Smooth muscle cell (in vitro differentiated cells): ENCODE results near the gene TENM3. TPM values are rescaled to one million over a fixed set of nuclear protein-coding genes. Genes with fewer than 3 reads are reported as not detected.

Experiments used
- DNase-seq: peaks from one replicate; lab custom pipeline; 2025; ENCODE audit not compliant: unreplicated experiment; lab: John Stamatoyannopoulos, UW
- H2AFZ ChIP-seq: fragments of 200-600 bp; sonication (generic); 2 replicates; pipeline ENCODE4 v1.6.0; 2016; ENCODE audit warnings: antibody characterized with exemption, low read depth, mild to moderate bottlenecking
- H3F3A ChIP-seq: fragments of 200-600 bp; sonication (generic); 2 replicates; pipeline ENCODE4 v1.6.0; 2017; ENCODE audit warnings: antibody characterized with exemption, low read depth
- H3K27ac ChIP-seq: fragments of 200-600 bp; sonication (generic); 2 replicates; pipeline ENCODE4 v1.5.1; 2016; ENCODE audit warnings: low read depth, mild to moderate bottlenecking
- H3K27me3 ChIP-seq: fragments of 200-600 bp; sonication (generic); 2 replicates; pipeline ENCODE4 v1.6.1; 2016; ENCODE audit warnings: low read depth, mild to moderate bottlenecking
- H3K36me3 ChIP-seq: fragments of 200-600 bp; sonication (generic); 2 replicates; pipeline ENCODE4 v1.5.1; 2016; ENCODE audit warnings: low read depth
- H3K4me1 ChIP-seq: fragments of 200-600 bp; sonication (generic); 2 replicates; pipeline ENCODE4 v1.5.1; 2016; ENCODE audit warnings: low read depth
- H3K4me2 ChIP-seq: fragments of 200-600 bp; sonication (generic); 2 replicates; pipeline ENCODE4 v1.6.0; 2016; ENCODE audit warnings: mild to moderate bottlenecking
- H3K4me3 ChIP-seq: fragments of 200-600 bp; sonication (generic); 2 replicates; pipeline ENCODE4 v1.5.1; 2016; ENCODE audit warnings: mild to moderate bottlenecking
- H3K79me2 ChIP-seq: fragments of 200-600 bp; sonication (generic); 2 replicates; pipeline ENCODE4 v1.6.0; 2016; ENCODE audit warnings: low read depth, mild to moderate bottlenecking
- H3K9ac ChIP-seq: fragments of 200-600 bp; sonication (generic); 2 replicates; pipeline ENCODE4 v1.6.0; 2016; ENCODE audit warnings: low read depth
- H3K9me3 ChIP-seq: fragments of 200-600 bp; sonication (generic); replicated peaks from 2 replicates; pipeline ENCODE4 v1.5.1; 2016; ENCODE audit warnings: low read depth
- H4K20me1 ChIP-seq: fragments of 200-600 bp; sonication (generic); 2 replicates; pipeline ENCODE4 v1.6.0; 2016; ENCODE audit warnings: low read depth
- WGBS: methylation state at CpG from one replicate; pipeline ENCODE4 v1.1.7; 2016; ENCODE audit warnings: low lambda C conversion rate; 5-methylcytosine and 5-hydroxymethylcytosine counted together
- polyA plus RNA-seq: library from polyadenylated mRNA; unstranded; fragments of >200 nt; fragmentation: Nextera tagmentation; extraction: Ambion mirVana; gene quantifications from 2 replicates; pipeline ENCODE4 v1.2.1, GENCODE V29; 2016
- total RNA-seq: library from RNA; depleted of rRNA; stranded (reverse); fragments of >200 nt; gene quantifications from 2 replicates; pipeline ENCODE4 v1.2.3, GENCODE V29; 2014
- TF ChIP-seq, protein P1 (sequence below): fragments of 200-600 bp; sonication (generic); IDR thresholded peaks from 2 replicates; pipeline ENCODE4 v1.5.1; 2017; ENCODE audit warnings: borderline replicate concordance, mild to moderate bottlenecking, antibody characterized with exemption; ENCODE audit not compliant: insufficient read depth, poor library complexity, severe bottlenecking

TENM3 gene
- total and polyA plus RNA-seq, 2 experiments from 2014 or later: 46.9 to 295 TPM

DNA sequence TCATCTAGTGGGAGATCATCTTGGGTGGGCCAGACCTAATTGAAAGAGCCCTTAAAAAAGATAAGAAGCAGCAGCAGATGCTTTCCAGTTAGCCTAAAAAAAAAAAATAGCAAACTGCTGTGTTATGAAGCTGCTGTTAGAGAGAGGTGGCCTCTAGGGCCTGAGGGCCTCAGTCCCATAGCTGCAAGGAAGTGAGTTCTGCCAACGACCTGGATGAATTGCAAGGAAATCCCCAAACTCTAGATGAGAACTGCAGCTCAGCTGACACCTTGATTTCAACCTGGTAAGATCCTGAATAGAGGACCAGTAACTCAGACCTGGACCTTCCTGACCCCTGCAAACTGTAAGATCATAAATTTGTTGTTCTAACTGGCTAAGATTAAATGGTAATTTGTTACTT is 275.2 kb downstream of the TENM3 start:
- Histone ChIP-seq H3K4me1 (no peaks in the 10 kb centered on the region), H3K4me2 (no peak overlapping the region), H4K20me1 (peaks cover 59% of the 10 kb centered on the region), H3K79me2 (peaks cover 50% of the 10 kb centered on the region), H3K9ac (no peak overlapping the region), H3K27ac (no peak overlapping the region), H3K27me3 (no peaks in the 10 kb centered on the region), H3F3A (no peaks in the 10 kb centered on the region), H3K36me3 (no peaks in the 10 kb centered on the region), H2AFZ (no peak overlapping the region), H3K9me3 (no peaks in the 10 kb centered on the region), H3K4me3 (no peak overlapping the region)
- no peak for DNase-seq
- 14% methylated on average over 1 of the region's 1 CpG for WGBS
- TF ChIP-seq, protein P1, sequence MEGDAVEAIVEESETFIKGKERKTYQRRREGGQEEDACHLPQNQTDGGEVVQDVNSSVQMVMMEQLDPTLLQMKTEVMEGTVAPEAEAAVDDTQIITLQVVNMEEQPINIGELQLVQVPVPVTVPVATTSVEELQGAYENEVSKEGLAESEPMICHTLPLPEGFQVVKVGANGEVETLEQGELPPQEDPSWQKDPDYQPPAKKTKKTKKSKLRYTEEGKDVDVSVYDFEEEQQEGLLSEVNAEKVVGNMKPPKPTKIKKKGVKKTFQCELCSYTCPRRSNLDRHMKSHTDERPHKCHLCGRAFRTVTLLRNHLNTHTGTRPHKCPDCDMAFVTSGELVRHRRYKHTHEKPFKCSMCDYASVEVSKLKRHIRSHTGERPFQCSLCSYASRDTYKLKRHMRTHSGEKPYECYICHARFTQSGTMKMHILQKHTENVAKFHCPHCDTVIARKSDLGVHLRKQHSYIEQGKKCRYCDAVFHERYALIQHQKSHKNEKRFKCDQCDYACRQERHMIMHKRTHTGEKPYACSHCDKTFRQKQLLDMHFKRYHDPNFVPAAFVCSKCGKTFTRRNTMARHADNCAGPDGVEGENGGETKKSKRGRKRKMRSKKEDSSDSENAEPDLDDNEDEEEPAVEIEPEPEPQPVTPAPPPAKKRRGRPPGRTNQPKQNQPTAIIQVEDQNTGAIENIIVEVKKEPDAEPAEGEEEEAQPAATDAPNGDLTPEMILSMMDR: no peak

DNA sequence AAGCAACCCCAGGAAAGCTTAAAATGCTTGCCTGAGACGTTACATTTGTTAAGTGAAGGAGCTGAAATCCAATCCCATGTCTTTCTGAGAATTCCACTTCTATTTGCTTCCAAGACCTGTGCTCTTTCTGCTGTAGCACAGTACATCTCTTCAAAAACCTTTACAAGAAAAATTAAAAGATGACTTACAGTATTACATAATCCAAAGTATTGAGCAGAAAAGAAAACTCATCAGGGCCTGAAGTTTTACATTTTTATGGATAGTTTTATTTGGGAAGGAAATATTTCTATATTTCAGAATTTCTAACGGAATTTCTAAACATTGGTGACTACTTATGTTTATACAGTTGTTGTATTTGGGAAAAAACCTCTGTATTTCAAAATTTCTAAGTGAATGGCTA is 276.3 kb downstream of the TENM3 start:
- H3K4me1 ChIP-seq: no peaks in the 10 kb centered on the region
- H3K79me2 ChIP-seq: peaks cover 56% of the 10 kb centered on the region

DNA sequence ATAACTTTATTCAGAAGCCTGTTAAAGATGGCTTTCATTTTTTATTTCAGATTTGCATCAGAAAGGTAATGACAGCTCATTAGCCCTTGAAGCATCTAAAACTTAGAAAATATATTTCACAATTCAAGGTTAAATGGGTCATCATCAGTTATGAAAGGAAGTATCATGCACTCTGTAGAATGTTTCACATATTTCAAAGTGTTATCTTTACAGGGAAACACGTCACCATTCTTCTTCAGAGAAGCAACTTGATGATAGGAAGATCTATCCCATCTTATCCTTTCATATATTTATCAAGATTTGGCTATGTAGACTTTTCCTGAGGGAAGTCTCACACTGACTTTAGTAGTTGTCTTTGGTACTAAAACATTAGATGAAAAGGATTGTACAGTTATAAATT is 277.8 kb downstream of the TENM3 start:
- no peaks in the 10 kb centered on the region for H3F3A ChIP-seq
- H3K36me3 ChIP-seq: no peaks in the 10 kb centered on the region
- 72% methylated on average over 1 of the region's 1 CpG for WGBS
- H3K27me3 ChIP-seq: no peaks in the 10 kb centered on the region
- H3K4me2 ChIP-seq: no peak overlapping the region
- no peak overlapping the region for H3K9ac ChIP-seq
- no peak overlapping the region for H3K27ac ChIP-seq
- no peak for DNase-seq
- peaks cover 63% of the 10 kb centered on the region for H4K20me1 ChIP-seq
- no peak overlapping the region for H3K4me3 ChIP-seq
- H3K79me2 ChIP-seq: peaks cover 48% of the 10 kb centered on the region
- H3K4me1 ChIP-seq: no peaks in the 10 kb centered on the region
- H3K9me3 ChIP-seq: no peaks in the 10 kb centered on the region
- TF ChIP-seq, protein P1: no peak
- no peak overlapping the region for H2AFZ ChIP-seq

More for the DNA sequence above, 276.3 kb downstream of the TENM3 start:
- H3K9ac ChIP-seq: no peak overlapping the region
- no peaks in the 10 kb centered on the region for H3F3A ChIP-seq
- no peaks in the 10 kb centered on the region for H3K9me3 ChIP-seq
- no peak overlapping the region for H3K27ac ChIP-seq
- no peak for DNase-seq
- H3K4me3 ChIP-seq: no peak overlapping the region
- WGBS: 81% methylated on average over 2 of the region's 2 CpGs
- H3K36me3 ChIP-seq: no peaks in the 10 kb centered on the region
- H2AFZ ChIP-seq: no peak overlapping the region
- H4K20me1 ChIP-seq: peaks cover 60% of the 10 kb centered on the region
- H3K27me3 ChIP-seq: no peaks in the 10 kb centered on the region
- H3K4me2 ChIP-seq: no peak overlapping the region
- TF ChIP-seq, protein P1: no peak

DNA sequence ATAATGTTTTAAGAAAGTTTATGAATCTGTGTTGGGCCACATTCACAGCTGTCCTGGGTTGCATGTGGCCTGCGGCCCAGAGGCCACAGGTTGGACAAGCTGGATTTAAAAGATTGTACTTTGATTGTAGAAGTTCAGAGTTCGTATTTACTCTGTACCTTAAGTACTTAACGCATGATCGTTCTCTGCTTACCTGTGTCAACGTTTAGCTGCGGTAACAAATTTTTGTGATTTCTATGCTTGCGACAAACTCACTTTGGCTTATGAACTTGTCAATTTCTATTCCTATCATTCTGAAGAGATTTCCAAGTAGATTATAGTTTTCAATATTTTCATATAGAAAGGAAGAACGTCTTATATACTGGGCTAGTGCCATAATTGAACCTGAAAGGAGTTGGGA is 285.6 kb downstream of the TENM3 start:
- no peak overlapping the region for H2AFZ ChIP-seq
- H4K20me1 ChIP-seq: peaks cover 62% of the 10 kb centered on the region
- no peak overlapping the region for H3K27ac ChIP-seq
- no peak for DNase-seq
- peaks cover 5% of the 10 kb centered on the region for H3K4me1 ChIP-seq
- TF ChIP-seq, protein P1: no peak
- H3K27me3 ChIP-seq: no peaks in the 10 kb centered on the region
- H3K4me3 ChIP-seq: no peak overlapping the region
- H3K9ac ChIP-seq: no peak overlapping the region
- 97% methylated on average over 8 of the region's 8 CpGs for WGBS
- H3K9me3 ChIP-seq: no peaks in the 10 kb centered on the region
- peaks cover 51% of the 10 kb centered on the region for H3K79me2 ChIP-seq
- peaks cover 10% of the 10 kb centered on the region for H3F3A ChIP-seq
- no peaks in the 10 kb centered on the region for H3K36me3 ChIP-seq
- no peak overlapping the region for H3K4me2 ChIP-seq
